ENCODE measurements around the gene PAQR5.

PAQR5 gene

DNA sequence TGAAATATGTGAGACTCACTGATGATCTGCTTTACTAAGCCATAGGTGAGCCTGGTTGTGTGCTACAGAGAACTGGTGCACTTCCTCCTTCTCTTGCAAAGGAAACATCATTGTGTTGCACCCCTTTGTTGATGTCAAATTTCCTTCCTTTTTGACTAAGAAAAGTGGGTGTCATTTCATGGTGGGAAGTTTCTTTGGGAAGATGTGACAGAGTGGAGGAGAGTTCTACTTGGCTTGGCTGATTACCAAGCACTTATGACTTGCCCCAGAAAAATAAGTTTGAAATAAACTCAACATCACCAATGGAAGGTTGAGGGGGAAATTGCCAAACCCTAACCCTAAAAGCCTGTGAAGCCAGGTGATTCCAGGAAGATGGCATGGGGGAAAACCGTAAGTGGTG lies 61.9 kb downstream of the PAQR5 start:
- DNase-seq (ENCODE audit: extremely low read depth, low read depth) = no peak
- no peak overlapping the region for H3K4me3 ChIP-seq (replicated peaks; ENCODE audit: low read depth, low read length)
- TF ChIP-seq, protein P1, sequence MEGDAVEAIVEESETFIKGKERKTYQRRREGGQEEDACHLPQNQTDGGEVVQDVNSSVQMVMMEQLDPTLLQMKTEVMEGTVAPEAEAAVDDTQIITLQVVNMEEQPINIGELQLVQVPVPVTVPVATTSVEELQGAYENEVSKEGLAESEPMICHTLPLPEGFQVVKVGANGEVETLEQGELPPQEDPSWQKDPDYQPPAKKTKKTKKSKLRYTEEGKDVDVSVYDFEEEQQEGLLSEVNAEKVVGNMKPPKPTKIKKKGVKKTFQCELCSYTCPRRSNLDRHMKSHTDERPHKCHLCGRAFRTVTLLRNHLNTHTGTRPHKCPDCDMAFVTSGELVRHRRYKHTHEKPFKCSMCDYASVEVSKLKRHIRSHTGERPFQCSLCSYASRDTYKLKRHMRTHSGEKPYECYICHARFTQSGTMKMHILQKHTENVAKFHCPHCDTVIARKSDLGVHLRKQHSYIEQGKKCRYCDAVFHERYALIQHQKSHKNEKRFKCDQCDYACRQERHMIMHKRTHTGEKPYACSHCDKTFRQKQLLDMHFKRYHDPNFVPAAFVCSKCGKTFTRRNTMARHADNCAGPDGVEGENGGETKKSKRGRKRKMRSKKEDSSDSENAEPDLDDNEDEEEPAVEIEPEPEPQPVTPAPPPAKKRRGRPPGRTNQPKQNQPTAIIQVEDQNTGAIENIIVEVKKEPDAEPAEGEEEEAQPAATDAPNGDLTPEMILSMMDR (IDR thresholded peaks at IDR 0.05; ENCODE audit: low read depth, low read length, missing control alignments) = no peak

DNA sequence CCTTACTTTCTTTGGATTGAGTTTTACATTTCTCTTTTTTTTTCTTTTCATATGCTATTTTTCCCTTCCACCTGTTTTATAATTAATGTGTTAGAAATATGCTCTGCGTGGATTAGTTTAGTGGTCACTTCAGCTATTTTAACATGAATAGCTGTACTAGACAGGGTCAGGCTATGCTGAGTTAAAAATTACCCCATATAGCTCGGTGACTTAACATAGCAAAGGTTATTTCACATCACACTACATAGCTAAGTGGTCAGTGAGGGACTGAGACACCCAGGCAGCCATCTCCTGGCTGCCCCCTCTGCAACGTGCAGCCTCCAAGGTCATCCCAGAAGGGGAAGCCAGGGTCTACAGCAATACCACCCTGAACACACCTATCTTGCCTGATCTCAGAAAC lies 68.5 kb downstream of the PAQR5 start:
- TF ChIP-seq, protein P1 (IDR thresholded peaks at IDR 0.05; ENCODE audit: low read depth, low read length, missing control alignments) = no peak
- no peak overlapping the region for H3K4me3 ChIP-seq (replicated peaks; ENCODE audit: low read depth, low read length)
- no peak for DNase-seq (ENCODE audit: extremely low read depth, low read depth)

DNA sequence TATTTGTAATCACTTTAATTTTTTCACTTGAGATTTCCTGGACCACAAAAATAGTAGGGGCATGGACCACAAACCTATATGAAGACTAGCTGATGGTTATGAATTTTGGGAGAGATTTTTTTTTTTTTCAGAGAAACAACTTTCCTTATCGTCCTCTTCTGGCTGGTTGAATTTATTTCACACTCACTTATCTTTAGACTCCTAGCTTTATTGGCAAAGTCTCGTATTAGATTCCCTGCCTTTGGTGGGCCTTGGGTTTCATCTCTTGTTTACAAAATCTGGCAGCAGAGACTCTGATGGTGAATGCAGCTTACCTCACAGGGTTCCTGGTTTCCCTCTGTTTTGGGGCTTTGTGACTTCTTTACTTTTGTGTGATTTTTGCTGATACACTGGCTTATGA lies 70.9 kb downstream of the PAQR5 start:
- no peak for DNase-seq (ENCODE audit: extremely low read depth, low read depth)
- TF ChIP-seq, protein P1 (IDR thresholded peaks at IDR 0.05; ENCODE audit: low read depth, low read length, missing control alignments) = no peak
- H3K4me3 ChIP-seq (replicated peaks; ENCODE audit: low read depth, low read length) = no peak overlapping the region

DNA sequence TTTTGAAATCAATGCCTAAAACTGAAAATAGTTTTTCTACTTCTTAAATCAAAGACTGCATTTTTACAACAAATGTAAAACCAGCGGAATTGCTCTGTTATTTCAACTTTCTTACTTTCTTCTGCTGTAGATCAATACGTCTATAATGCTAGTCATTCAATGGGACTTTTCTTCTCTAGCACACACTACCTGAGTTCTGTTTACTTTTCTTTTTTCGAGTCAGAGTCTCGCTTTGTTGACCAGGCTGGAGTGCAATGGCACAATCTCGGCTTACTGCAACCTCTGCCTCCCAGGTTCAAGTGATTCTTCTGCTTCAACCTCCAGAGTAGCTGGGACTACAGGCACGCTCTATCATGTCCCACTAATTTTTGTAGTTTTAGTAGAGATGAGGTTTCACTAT lies 74.7 kb downstream of the PAQR5 start:
- no peak overlapping the region for H3K4me3 ChIP-seq (replicated peaks; ENCODE audit: low read depth, low read length)
- DNase-seq (ENCODE audit: extremely low read depth, low read depth) = no peak
- TF ChIP-seq, protein P1 (IDR thresholded peaks at IDR 0.05; ENCODE audit: low read depth, low read length, missing control alignments) = no peak

DNA sequence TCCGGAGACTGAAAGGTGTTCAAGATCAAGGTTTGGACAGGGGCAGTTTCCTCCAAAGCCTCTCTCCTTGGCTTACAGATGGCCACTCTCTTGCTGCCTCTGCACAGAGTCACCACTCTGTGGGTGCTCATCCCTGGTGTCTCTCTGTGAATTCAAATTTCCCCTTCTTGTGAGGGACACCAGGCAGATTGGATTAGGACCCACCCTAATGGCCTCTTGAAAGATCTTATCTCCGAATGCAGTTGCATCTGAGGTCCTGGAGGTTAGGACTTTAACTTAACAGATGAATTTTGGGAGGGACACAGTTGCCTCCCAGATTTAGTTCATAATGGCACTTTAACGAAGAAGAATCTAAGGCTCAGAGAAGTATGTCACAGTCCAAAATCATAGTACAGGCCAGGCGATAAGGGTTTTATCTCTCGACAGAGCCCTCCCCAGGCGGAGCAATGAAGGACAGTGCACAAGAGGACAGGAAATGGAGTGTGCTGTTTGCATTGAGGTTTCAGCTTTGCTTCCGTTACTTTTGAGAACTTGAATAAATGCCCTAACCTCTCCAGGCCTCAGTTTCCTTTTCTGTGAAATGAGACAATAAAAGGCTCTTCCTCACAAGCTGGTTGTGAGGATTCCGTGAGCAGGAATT lies 76.6 kb downstream of the PAQR5 start:
- TF ChIP-seq, protein P1 (IDR thresholded peaks at IDR 0.05; ENCODE audit: low read depth, low read length, missing control alignments) = no peak
- no peak for DNase-seq (ENCODE audit: extremely low read depth, low read depth)
- no peak overlapping the region for H3K4me3 ChIP-seq (replicated peaks; ENCODE audit: low read depth, low read length)

DNA sequence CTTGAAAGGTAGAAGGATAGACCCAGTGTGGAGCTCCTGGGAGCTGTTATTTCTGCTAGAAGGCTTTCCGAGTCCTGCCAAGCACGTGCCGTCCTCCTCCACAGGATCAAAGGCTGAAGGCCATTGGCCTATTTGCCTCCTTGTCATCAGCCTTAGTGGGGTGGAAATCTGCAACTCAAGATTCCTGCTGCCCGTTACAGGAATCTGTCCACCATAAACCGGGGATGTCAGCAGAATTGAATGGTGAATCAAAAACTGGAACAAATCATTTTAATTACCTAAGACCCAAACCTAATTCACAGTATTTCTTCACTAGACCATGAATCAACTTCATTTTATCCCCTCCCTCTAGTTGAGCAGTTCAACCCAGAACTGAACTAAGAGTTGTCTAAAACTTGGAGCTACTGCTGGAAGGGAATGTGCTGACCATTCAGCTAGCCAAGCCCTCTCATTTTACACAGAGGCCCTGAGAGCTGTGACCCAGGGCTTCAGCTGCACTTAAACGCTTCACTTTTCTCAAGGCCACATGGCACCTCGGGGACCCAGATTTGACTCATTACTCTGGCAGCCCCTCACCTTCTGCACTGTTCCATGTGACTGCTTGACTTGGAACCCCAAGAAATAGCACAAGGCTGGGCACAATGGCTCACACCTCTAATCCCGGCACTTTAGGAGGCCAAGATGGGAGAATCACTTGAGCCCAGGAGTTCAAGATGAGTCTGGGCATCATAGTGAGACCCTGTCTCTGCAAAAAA lies 78.7 kb downstream of the PAQR5 start:
- TF ChIP-seq, protein P1 (IDR thresholded peaks at IDR 0.05; ENCODE audit: low read depth, low read length, missing control alignments) = no peak
- H3K4me3 ChIP-seq (replicated peaks; ENCODE audit: low read depth, low read length) = no peak overlapping the region
- no peak for DNase-seq (ENCODE audit: extremely low read depth, low read depth)

Measured in HFF-Myc (cell line).